Progenitor cell of endocrine pancreas (in vitro differentiated cells): Measurements from ENCODE around the gene STK38. TPM values are rescaled to one million over a fixed set of nuclear protein-coding genes. Genes with fewer than 3 reads are reported as not detected.
"Not testable (repeated sequence)": the region's sequence is repeated elsewhere in the genome, so short reads cannot be mapped to it uniquely, and the experiment has no call there.

Source experiments
- DNase-seq: peaks from one replicate; pipeline ENCODE4 v3.0.0; 2021; ENCODE audit warnings: low spot score; ENCODE audit not compliant: unreplicated experiment
- H3K27ac Mint-ChIP-seq: 2 replicates; pipeline ENCODE4 v1.8.0; 2021; ENCODE audit warnings: mild to moderate bottlenecking, moderate library complexity, mixed read lengths
- H3K27me3 Mint-ChIP-seq: 2 replicates; pipeline ENCODE4 v1.8.0; 2021; ENCODE audit warnings: mixed read lengths
- H3K36me3 Mint-ChIP-seq: 2 replicates; pipeline ENCODE4 v1.8.0; 2022; ENCODE audit warnings: mixed read lengths; ENCODE audit not compliant: insufficient read depth
- H3K4me1 Mint-ChIP-seq: 2 replicates; pipeline ENCODE4 v1.8.0; 2021; ENCODE audit warnings: low read depth, mixed read lengths
- H3K4me3 Mint-ChIP-seq: 2 replicates; pipeline ENCODE4 v1.8.0; 2021; ENCODE audit warnings: low read depth, mild to moderate bottlenecking, moderate library complexity, mixed read lengths
- H3K9me3 Mint-ChIP-seq: 2 replicates; pipeline ENCODE4 v1.8.0; 2021; ENCODE audit warnings: low read depth, mixed read lengths
- total RNA-seq: library from RNA; stranded (reverse); gene quantifications from 2 replicates; pipeline ENCODE4 v1.2.1, GENCODE V29; 2021
- TF ChIP-seq, protein P1 (sequence below): fragments of 200-600 bp; sonication (generic); IDR thresholded peaks from one replicate; pipeline ENCODE4 v1.5.0; 2021; ENCODE audit warnings: antibody characterized with exemption, mild to moderate bottlenecking; ENCODE audit not compliant: unreplicated experiment

The STK38 gene
- total RNA-seq, 1 donor from 2014 or later, result 47.2 TPM

- H3K27ac Mint-ChIP-seq, result no peak overlapping the region
- no peak overlapping the region for H3K4me3 Mint-ChIP-seq
- peaks cover 9% of the 10 kb centered on the region for H3K4me1 Mint-ChIP-seq
- H3K36me3 Mint-ChIP-seq, result peaks cover 31% of the 10 kb centered on the region
- DNase-seq, result no peak
- no peaks in the 10 kb centered on the region for H3K27me3 Mint-ChIP-seq
- TF ChIP-seq, protein P1, sequence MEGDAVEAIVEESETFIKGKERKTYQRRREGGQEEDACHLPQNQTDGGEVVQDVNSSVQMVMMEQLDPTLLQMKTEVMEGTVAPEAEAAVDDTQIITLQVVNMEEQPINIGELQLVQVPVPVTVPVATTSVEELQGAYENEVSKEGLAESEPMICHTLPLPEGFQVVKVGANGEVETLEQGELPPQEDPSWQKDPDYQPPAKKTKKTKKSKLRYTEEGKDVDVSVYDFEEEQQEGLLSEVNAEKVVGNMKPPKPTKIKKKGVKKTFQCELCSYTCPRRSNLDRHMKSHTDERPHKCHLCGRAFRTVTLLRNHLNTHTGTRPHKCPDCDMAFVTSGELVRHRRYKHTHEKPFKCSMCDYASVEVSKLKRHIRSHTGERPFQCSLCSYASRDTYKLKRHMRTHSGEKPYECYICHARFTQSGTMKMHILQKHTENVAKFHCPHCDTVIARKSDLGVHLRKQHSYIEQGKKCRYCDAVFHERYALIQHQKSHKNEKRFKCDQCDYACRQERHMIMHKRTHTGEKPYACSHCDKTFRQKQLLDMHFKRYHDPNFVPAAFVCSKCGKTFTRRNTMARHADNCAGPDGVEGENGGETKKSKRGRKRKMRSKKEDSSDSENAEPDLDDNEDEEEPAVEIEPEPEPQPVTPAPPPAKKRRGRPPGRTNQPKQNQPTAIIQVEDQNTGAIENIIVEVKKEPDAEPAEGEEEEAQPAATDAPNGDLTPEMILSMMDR, result no peak
- H3K9me3 Mint-ChIP-seq, result no peaks in the 10 kb centered on the region
These were observed 55.8 kb downstream of the STK38 start for GRCh38 chr6:36491378-36491965.

- H3K4me3 Mint-ChIP-seq, result no peak overlapping the region
- peaks cover 9% of the 10 kb centered on the region for H3K4me1 Mint-ChIP-seq
- H3K27me3 Mint-ChIP-seq, result no peaks in the 10 kb centered on the region
- no peaks in the 10 kb centered on the region for H3K9me3 Mint-ChIP-seq
- no peak for DNase-seq
- H3K36me3 Mint-ChIP-seq, result peaks cover 20% of the 10 kb centered on the region
- TF ChIP-seq, protein P1, result no peak
- H3K27ac Mint-ChIP-seq, result no peak overlapping the region
These were observed 57.9 kb downstream of the STK38 start for GRCh38 chr6:36489426-36489825.

- H3K36me3 Mint-ChIP-seq, result peaks cover 19% of the 10 kb centered on the region
- no peaks in the 10 kb centered on the region for H3K4me1 Mint-ChIP-seq
- TF ChIP-seq, protein P1, result no peak
- no peaks in the 10 kb centered on the region for H3K9me3 Mint-ChIP-seq
- no peak for DNase-seq
- no peaks in the 10 kb centered on the region for H3K27me3 Mint-ChIP-seq
- no peak overlapping the region for H3K4me3 Mint-ChIP-seq
- no peak overlapping the region for H3K27ac Mint-ChIP-seq
These were observed 59.1 kb downstream of the STK38 start for GRCh38 chr6:36488221-36488620.

DNA sequence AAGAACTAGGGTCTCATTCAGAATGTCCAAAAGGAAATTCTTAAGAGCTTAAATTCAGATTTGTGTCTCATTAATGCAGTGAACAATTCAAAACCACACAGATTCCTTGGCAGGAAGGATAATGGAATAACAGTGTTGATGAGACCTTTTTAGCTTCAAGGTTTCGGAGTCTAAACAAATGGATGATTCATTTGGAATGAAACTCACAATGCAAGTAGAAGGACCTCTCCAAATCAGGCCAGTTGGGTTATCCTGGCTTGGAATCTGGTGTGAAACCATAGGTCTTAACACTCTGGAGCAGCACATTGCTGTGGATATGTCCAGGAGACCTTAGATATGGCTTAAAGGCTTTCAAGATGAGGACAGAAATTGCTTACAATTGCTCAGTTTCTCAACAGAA, 59.6 kb downstream of the STK38 start:
- no peak overlapping the region for H3K27ac Mint-ChIP-seq
- DNase-seq, result no peak
- no peak overlapping the region for H3K4me3 Mint-ChIP-seq
- no peaks in the 10 kb centered on the region for H3K27me3 Mint-ChIP-seq
- peaks cover 19% of the 10 kb centered on the region for H3K36me3 Mint-ChIP-seq
- TF ChIP-seq, protein P1, result no peak
- H3K4me1 Mint-ChIP-seq, result no peaks in the 10 kb centered on the region
- no peaks in the 10 kb centered on the region for H3K9me3 Mint-ChIP-seq

- no peaks in the 10 kb centered on the region for H3K9me3 Mint-ChIP-seq
- H3K4me1 Mint-ChIP-seq, result peaks cover 2% of the 10 kb centered on the region
- TF ChIP-seq, protein P1, result no peak
- H3K27me3 Mint-ChIP-seq, result no peaks in the 10 kb centered on the region
- DNase-seq, result no peak
- H3K4me3 Mint-ChIP-seq, result no peak overlapping the region
- H3K36me3 Mint-ChIP-seq, result peaks cover 27% of the 10 kb centered on the region
- H3K27ac Mint-ChIP-seq, result no peak overlapping the region
These were observed 62.5 kb downstream of the STK38 start for GRCh38 chr6:36484736-36485135.

DNA sequence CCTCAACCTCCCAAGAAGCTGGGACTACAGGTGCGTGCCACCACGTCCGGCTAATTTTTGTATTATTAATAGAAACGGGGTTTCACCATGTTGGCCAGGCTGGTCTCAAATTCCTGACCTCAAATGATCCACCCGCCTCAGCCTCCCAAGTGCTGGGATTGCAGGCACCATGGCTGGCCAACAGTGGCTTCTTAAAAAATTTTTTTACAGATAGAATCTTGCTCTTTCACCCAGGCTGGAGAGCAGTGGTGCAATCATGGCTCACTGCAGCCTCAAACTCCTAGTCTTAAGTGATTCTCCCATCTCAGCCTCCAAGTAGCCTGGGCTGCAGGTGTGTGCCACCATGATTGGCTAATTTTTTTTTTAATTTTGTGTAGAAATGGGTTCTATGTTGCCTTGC, 64.0 kb downstream of the STK38 start:
- H3K4me3 Mint-ChIP-seq, H3K27me3 Mint-ChIP-seq, H3K9me3 Mint-ChIP-seq, H3K27ac Mint-ChIP-seq, DNase-seq: not testable (repeated sequence)
- peaks cover 27% of the 10 kb centered on the region for H3K36me3 Mint-ChIP-seq
- peaks cover 14% of the 10 kb centered on the region for H3K4me1 Mint-ChIP-seq
